ENCODE data around the gene CEACAM6.
"Not testable (repeated sequence)": the region's sequence is repeated elsewhere in the genome, so short reads cannot be mapped to it uniquely, and the experiment has no call there.

The CEACAM6 gene

GRCh38 chr19:41748012-41748411 lies 7.3 kb upstream of the CEACAM6 start:
- FAIRE-seq, result no peak

- not testable (repeated sequence) for FAIRE-seq
Measured at GRCh38 chr19:41750248-41751134, 4.8 kb upstream of the CEACAM6 start.

GRCh38 chr19:41753159-41753558 lies 2.2 kb upstream of the CEACAM6 start:
- no peak for FAIRE-seq

- no peak for FAIRE-seq
Measured at GRCh38 chr19:41753936-41754529, 1.3 kb upstream of the CEACAM6 start.

GRCh38 chr19:41758846-41759245 lies 3.5 kb downstream of the CEACAM6 start:
- FAIRE-seq, result no peak

- FAIRE-seq, result no peak
Measured at GRCh38 chr19:41767115-41767514, 11.8 kb downstream of the CEACAM6 start.

- not testable (repeated sequence) for FAIRE-seq
Measured at GRCh38 chr19:41768105-41768504, 12.8 kb downstream of the CEACAM6 start.

- peak; percentile 95 for FAIRE-seq
Measured at GRCh38 chr19:41769608-41770007, 14.3 kb downstream of the CEACAM6 start.

- FAIRE-seq, result no peak
Measured at GRCh38 chr19:41771410-41771809, 16.1 kb downstream of the CEACAM6 start.

- no peak for FAIRE-seq
Measured at GRCh38 chr19:41774515-41774980, 19.2 kb downstream of the CEACAM6 start.

GRCh38 chr19:41776700-41777099 lies 21.4 kb downstream of the CEACAM6 start:
- no peak for FAIRE-seq

- no peak for FAIRE-seq
Measured at GRCh38 chr19:41783612-41784011, 28.3 kb downstream of the CEACAM6 start.

GRCh38 chr19:41784312-41784711 lies 29.0 kb downstream of the CEACAM6 start:
- FAIRE-seq, result no peak

GRCh38 chr19:41784743-41785142 lies 29.4 kb downstream of the CEACAM6 start:
- FAIRE-seq, result no peak

GRCh38 chr19:41785653-41786052 lies 30.3 kb downstream of the CEACAM6 start:
- FAIRE-seq, result no peak

- no peak for FAIRE-seq
Measured at GRCh38 chr19:41787055-41787454, 31.7 kb downstream of the CEACAM6 start.

GRCh38 chr19:41788518-41788917 lies 33.2 kb downstream of the CEACAM6 start:
- not testable (repeated sequence) for FAIRE-seq

GRCh38 chr19:41789053-41789452 lies 33.7 kb downstream of the CEACAM6 start:
- not testable (repeated sequence) for FAIRE-seq

- no peak for FAIRE-seq
Measured at GRCh38 chr19:41792513-41793413, 37.4 kb downstream of the CEACAM6 start.

GRCh38 chr19:41793414-41793727 lies 38.0 kb downstream of the CEACAM6 start:
- no peak for FAIRE-seq

- no peak for FAIRE-seq
Measured at GRCh38 chr19:41795031-41795461, 39.7 kb downstream of the CEACAM6 start.

GRCh38 chr19:41796362-41796761 lies 41.0 kb downstream of the CEACAM6 start, which contains the start of gene CEACAM3:
TSS of gene CEACAM3 (plus strand) at chr19:41796587. CDS start at chr19:41796678, 91 bp downstream.
- no peak for FAIRE-seq

GRCh38 chr19:41796901-41797300 lies 41.6 kb downstream of the CEACAM6 start:
- no peak for FAIRE-seq
